B cell (primary cell): ENCODE results near the gene CIBAR2. TPM values are rescaled to one million over a fixed set of nuclear protein-coding genes. Genes with fewer than 3 reads are reported as not detected.

ENCODE experiments used
- ATAC-seq: fragments of 200-7000 bp; cut with Tn5 transposase; one replicate; pipeline ENCODE4 v1.10.0; 2021; ENCODE audit warnings: low read depth, mild to moderate bottlenecking, moderate number of reproducible peaks, moderate library complexity
- CTCF ChIA-PET: fragments of 350-600 bp; sonication (Branson Sonifier 250); formaldehyde crosslinking; loops from one replicate; lab custom pipeline; 2021; ENCODE audit warnings: antibody characterized with exemption, inconsistent platforms; lab: Charles Lee
- POLR2A ChIA-PET: fragments of 350-600 bp; sonication (Branson Sonifier 250); formaldehyde crosslinking; loops from one replicate; lab custom pipeline; 2021; ENCODE audit warnings: antibody characterized with exemption; lab: Charles Lee
- DNase-seq: peaks from one replicate; pipeline ENCODE4 v3.0.0; 2013
- H2AFZ ChIP-seq: 2 replicates; pipeline ENCODE4 v1.6.1; 2012; ENCODE audit warnings: mild to moderate bottlenecking, low read depth, low read length; ENCODE audit not compliant: insufficient read depth, poor library complexity, severe bottlenecking
- H3K27ac ChIP-seq, 2 donors: 1 replicate in 1 of 2; 2 replicates in 1 of 2; pipeline ENCODE4 v1.5.1; 2012 to 2013; ENCODE audit warnings: low read length in 2 of 2, mild to moderate bottlenecking in 2 of 2, moderate library complexity in 1 of 2
- H3K27me3 ChIP-seq, 4 experiments: fragments of 200-600 bp in 1 of 4; sonication (generic) in 1 of 4; replicated peaks in 1 of 4; 1 replicate in 2 of 4; 2 replicates in 2 of 4; pipeline versions ENCODE4 v1.6.1 to v1.7.0; 2013 to 2016; ENCODE audit warnings: low read length in 3 of 4, mild to moderate bottlenecking in 2 of 4, mixed read lengths in 1 of 4, moderate library complexity in 1 of 4; ENCODE audit not compliant: insufficient read depth in 4 of 4, control insufficient read depth in 3 of 4; ENCODE audit errors: control extremely low read depth in 1 of 4
- H3K36me3 ChIP-seq, 2 experiments: replicated peaks in 1 of 2; 1 replicate in 1 of 2; 2 replicates in 1 of 2; pipeline versions ENCODE4 v1.6.1 to v1.7.1; 2013; ENCODE audit warnings: low read length in 1 of 2; ENCODE audit not compliant: insufficient read depth in 2 of 2, control insufficient read depth in 1 of 2; ENCODE audit errors: control extremely low read depth in 1 of 2, extremely low read depth in 1 of 2
- H3K4me1 ChIP-seq, 2 donors: fragments of 200-600 bp in 1 of 2; sonication (generic) in 1 of 2; 1 replicate in 1 of 2; 2 replicates in 1 of 2; pipeline versions ENCODE4 v1.5.1 to v1.6.1; 2013 to 2017; ENCODE audit warnings: low read length in 2 of 2; ENCODE audit not compliant: control insufficient read depth in 2 of 2, insufficient read depth in 2 of 2
- H3K4me2 ChIP-seq: replicated peaks from 2 replicates; pipeline ENCODE3; 2012; ENCODE audit warnings: mild to moderate bottlenecking, low read depth, low read length; ENCODE audit not compliant: poor library complexity, severe bottlenecking
- H3K4me3 ChIP-seq, 5 experiments: fragments of 200-600 bp in 1 of 5; sonication (generic) in 1 of 5; 1 replicate in 3 of 5; 2 replicates in 2 of 5; pipeline versions ENCODE4 v1.5.1 to v1.7.0; 2011 to 2016; ENCODE audit warnings: low read length in 4 of 5, mild to moderate bottlenecking in 4 of 5, low read depth in 2 of 5, control low read depth in 1 of 5, moderate library complexity in 1 of 5; ENCODE audit not compliant: insufficient read depth in 1 of 5; ENCODE audit errors: control extremely low read depth in 1 of 5, extremely low read depth in 1 of 5
- H3K79me2 ChIP-seq: fragments of 200-600 bp; sonication (generic); one replicate; pipeline ENCODE4 v1.6.0; 2016; ENCODE audit warnings: low read length; ENCODE audit not compliant: control insufficient read depth, insufficient read depth
- H3K9ac ChIP-seq: fragments of 200-600 bp; sonication (generic); 2 replicates; pipeline ENCODE4 v1.6.1; 2017; ENCODE audit warnings: mild to moderate bottlenecking, low read length, moderate library complexity
- H3K9me3 ChIP-seq, 3 donors: one replicate each; pipeline versions ENCODE4 v1.6.1 to v1.7.1; 2013; ENCODE audit warnings: low read length in 2 of 3; ENCODE audit not compliant: control insufficient read depth in 2 of 3, insufficient read depth in 1 of 3; ENCODE audit errors: control extremely low read depth in 1 of 3
- H4K20me1 ChIP-seq: 2 replicates; pipeline ENCODE4 v1.6.0; 2012; ENCODE audit warnings: mild to moderate bottlenecking, low read length; ENCODE audit not compliant: insufficient read depth, control insufficient read depth, poor library complexity, severe bottlenecking
- H3K27ac Mint-ChIP-seq: one replicate; pipeline ENCODE4 v1.8.0; 2021; ENCODE audit warnings: mixed read lengths
- H3K27me3 Mint-ChIP-seq: one replicate; pipeline ENCODE4 v1.8.0; 2021; ENCODE audit warnings: mixed read lengths
- H3K4me1 Mint-ChIP-seq: one replicate; pipeline ENCODE4 v1.8.0; 2021; ENCODE audit warnings: mixed read lengths
- H3K4me3 Mint-ChIP-seq: one replicate; pipeline ENCODE4 v1.8.0; 2021; ENCODE audit warnings: mixed read lengths
- H3K9me3 Mint-ChIP-seq: one replicate; pipeline ENCODE4 v1.8.0; 2022; ENCODE audit warnings: mixed read lengths; ENCODE audit not compliant: insufficient read depth
- EZH2 ChIP-seq: IDR thresholded peaks from 2 replicates; pipeline ENCODE4 v1.6.1; 2012; ENCODE audit warnings: borderline replicate concordance, low read depth, mild to moderate bottlenecking, moderate library complexity, low read length; ENCODE audit not compliant: insufficient read depth, poor library complexity, severe bottlenecking
- WGBS: methylation state at CpG from one replicate; pipeline ENCODE4 v1.1.5; 2013; ENCODE audit warnings: missing lambda C conversion rate; ENCODE audit not compliant: insufficient coverage; 5-methylcytosine and 5-hydroxymethylcytosine counted together
- intact Hi-C: fragments of 100-400 bp; cut with micrococcal nuclease; formaldehyde crosslinking; loops from one replicate; pipeline ENCODE4 v1.10.0; 2022
- polyA plus RNA-seq: library from polyadenylated mRNA; depleted of rRNA; stranded (reverse); fragments of >200 nt; gene quantifications from 2 replicates; pipeline ENCODE4 v1.2.3, GENCODE V29; 2012
- total RNA-seq, 2 donors: library from RNA; stranded (reverse); fragments of 120-200 nt in 1 of 2; gene quantifications; 1 replicate in 1 of 2; 2 replicates in 1 of 2; pipeline versions ENCODE4 v1.2.3 to v1.2.4, GENCODE V29; 2013 to 2022
- TF ChIP-seq, protein P1 (sequence below): fragments of 200-600 bp; IDR thresholded peaks from one replicate; pipeline ENCODE4 v1.8.0; 2022; ENCODE audit warnings: antibody characterized with exemption, mild to moderate bottlenecking

The CIBAR2 gene
- total and polyA plus RNA-seq, 2 donors (not counting 1 experiment from before 2014, with no cell fraction given) = not detected

DNA sequence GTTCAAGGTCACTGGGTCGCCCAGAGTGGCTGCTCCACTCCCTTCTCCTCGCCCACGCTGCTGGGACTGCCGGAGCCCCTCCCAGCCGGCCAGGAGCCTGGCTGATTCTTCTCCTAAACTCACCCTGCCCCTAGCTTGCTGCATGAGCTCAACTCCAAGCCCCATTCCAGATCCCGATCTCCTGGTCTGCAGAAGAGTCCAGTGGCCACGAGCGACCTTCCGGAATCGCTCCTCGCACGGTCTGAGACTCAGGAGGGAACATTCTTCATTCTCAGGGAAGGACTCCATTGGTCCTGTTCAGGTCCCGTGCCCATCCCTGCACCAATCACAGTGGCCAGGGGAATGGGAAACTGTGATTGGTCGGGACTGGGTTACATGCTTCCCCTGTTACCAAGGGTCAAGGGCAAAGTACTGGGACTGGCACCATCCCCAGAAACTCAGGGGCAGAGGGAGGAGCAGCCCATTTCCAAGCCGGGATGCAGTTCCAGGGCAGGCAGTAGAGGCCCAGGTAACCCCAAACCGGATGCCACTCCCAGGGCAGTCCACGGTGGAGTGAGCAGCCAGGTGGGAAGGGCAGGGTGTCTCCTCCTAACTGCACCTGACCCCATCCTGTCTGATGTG is 24.5 kb upstream of the CIBAR2 start:
- H3K9me3 Mint-ChIP-seq = no peaks in the 10 kb centered on the region
- Histone ChIP-seq H4K20me1 (no peaks in the 10 kb centered on the region), H3K79me2 (no peaks in the 10 kb centered on the region), H3K9ac (no peak overlapping the region), H3K4me2 (no peak overlapping the region), H3K9me3 (peaks cover 0 to 11% (median 0%) of the 10 kb centered on the region in 3 donors), H3K27me3 (peaks cover 0 to 19% (median 7%) of the 10 kb centered on the region in 4 experiments), H3K4me3 (no peak overlapping the region), H3K4me1 (peaks cover 9 to 26% of the 10 kb centered on the region in 2 donors), H3K27ac (no peak overlapping the region), H3K36me3 (no peaks in the 10 kb centered on the region), H2AFZ (no peak overlapping the region)
- DNase-seq (no peak), ATAC-seq (no peak)
- intact Hi-C loops = no loop called here
- H3K27me3 Mint-ChIP-seq = peaks cover 33% of the 10 kb centered on the region
- H3K4me1 Mint-ChIP-seq = peaks cover 11% of the 10 kb centered on the region
- H3K4me3 Mint-ChIP-seq = no peak overlapping the region
- ChIA-PET CTCF (no interaction called here), POLR2A (no interaction called here)
- TF ChIP-seq, protein P1, sequence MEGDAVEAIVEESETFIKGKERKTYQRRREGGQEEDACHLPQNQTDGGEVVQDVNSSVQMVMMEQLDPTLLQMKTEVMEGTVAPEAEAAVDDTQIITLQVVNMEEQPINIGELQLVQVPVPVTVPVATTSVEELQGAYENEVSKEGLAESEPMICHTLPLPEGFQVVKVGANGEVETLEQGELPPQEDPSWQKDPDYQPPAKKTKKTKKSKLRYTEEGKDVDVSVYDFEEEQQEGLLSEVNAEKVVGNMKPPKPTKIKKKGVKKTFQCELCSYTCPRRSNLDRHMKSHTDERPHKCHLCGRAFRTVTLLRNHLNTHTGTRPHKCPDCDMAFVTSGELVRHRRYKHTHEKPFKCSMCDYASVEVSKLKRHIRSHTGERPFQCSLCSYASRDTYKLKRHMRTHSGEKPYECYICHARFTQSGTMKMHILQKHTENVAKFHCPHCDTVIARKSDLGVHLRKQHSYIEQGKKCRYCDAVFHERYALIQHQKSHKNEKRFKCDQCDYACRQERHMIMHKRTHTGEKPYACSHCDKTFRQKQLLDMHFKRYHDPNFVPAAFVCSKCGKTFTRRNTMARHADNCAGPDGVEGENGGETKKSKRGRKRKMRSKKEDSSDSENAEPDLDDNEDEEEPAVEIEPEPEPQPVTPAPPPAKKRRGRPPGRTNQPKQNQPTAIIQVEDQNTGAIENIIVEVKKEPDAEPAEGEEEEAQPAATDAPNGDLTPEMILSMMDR = no peak
- TF ChIP-seq EZH2 = no peak
- H3K27ac Mint-ChIP-seq = no peak overlapping the region
- WGBS = 88% methylated on average over 16 of the region's 17 CpGs

DNA sequence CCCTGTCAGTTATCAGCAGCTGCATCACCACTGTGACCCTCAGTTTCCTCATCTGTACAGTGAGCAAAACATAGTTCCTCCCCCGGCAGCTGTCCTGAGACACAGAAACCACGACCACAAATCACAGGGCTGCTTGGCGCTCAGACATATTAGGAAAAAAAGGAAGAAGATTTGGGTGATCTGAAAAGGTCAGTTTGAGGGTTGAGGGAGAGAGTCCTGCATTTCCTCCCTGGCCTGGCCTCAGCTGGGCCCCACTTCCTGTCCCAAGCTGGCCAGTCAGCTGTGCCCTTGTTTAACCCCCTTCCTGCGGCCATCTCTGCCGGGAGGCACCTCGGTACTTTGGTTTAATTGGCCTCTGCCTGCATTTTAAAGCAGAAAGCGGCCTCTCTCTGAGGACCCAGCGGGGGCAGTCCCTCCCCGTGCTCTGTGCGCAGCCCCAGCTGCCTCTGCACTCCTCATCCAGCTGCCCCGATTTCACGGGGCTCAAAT is 24.0 kb upstream of the CIBAR2 start:
- H3K27ac Mint-ChIP-seq = no peak overlapping the region
- TF ChIP-seq EZH2 = no peak
- TF ChIP-seq, protein P1 = no peak

More for the DNA sequence above, 24.0 kb upstream of the CIBAR2 start:
- WGBS = 26% methylated on average over 9 of the region's 12 CpGs
- DNase-seq = no peak
- Histone ChIP-seq H2AFZ (no peak overlapping the region), H3K4me3 (no peak overlapping the region), H3K79me2 (no peaks in the 10 kb centered on the region), H3K4me1 (peaks cover 9 to 26% of the 10 kb centered on the region in 2 donors), H3K27me3 (peaks cover 0 to 19% (median 7%) of the 10 kb centered on the region in 4 experiments), H3K27ac (no peak overlapping the region), H3K4me2 (no peak overlapping the region), H3K9me3 (peaks cover 0 to 11% (median 0%) of the 10 kb centered on the region in 3 donors), H3K9ac (no peak overlapping the region), H4K20me1 (no peaks in the 10 kb centered on the region), H3K36me3 (no peaks in the 10 kb centered on the region)
- Mint-ChIP-seq H3K9me3 (no peaks in the 10 kb centered on the region), H3K27me3 (peaks cover 28% of the 10 kb centered on the region), H3K4me1 (peaks cover 11% of the 10 kb centered on the region), H3K4me3 (no peak overlapping the region)
- intact Hi-C loops = no loop called here
- CTCF ChIA-PET = no interaction called here
- POLR2A ChIA-PET = no interaction called here
- ATAC-seq = no peak
